HEK293 (cell line): Measurements from ENCODE around the gene GDPGP1.

Experiments
- KLF10 ChIP-seq: fragments of 450-650 bp; IDR thresholded peaks from 2 replicates; pipeline ENCODE4 v1.5.1; 2018; ENCODE audit warnings: missing biosample characterization, mild to moderate bottlenecking, missing genetic modification characterization
- ZNF138 ChIP-seq: fragments of 450-650 bp; formaldehyde crosslinking; IDR thresholded peaks from 2 replicates; pipeline ENCODE4 v1.5.1; 2016; ENCODE audit warnings: missing biosample characterization, missing genetic modification characterization, borderline replicate concordance
- ZNF629 ChIP-seq: fragments of 450-650 bp; formaldehyde crosslinking; IDR thresholded peaks from 2 replicates; pipeline ENCODE4 v1.5.1; 2017; ENCODE audit warnings: missing biosample characterization, missing genetic modification characterization
- ZNF658 ChIP-seq: fragments of 450-650 bp; formaldehyde crosslinking; IDR thresholded peaks from 2 replicates; pipeline ENCODE4; 2016; ENCODE audit warnings: missing biosample characterization, missing genetic modification characterization
- ZNF76 ChIP-seq: fragments of 450-650 bp; formaldehyde crosslinking; IDR thresholded peaks from 2 replicates; pipeline ENCODE4; 2016; ENCODE audit warnings: low read depth, missing biosample characterization, missing genetic modification characterization, borderline replicate concordance
- ZSCAN23 ChIP-seq: fragments of 450-650 bp; formaldehyde crosslinking; IDR thresholded peaks from 2 replicates; pipeline ENCODE4 v1.5.1; 2016; ENCODE audit warnings: missing biosample characterization, missing genetic modification characterization
- TF ChIP-seq, protein P1 (sequence below): fragments of 450-650 bp; formaldehyde crosslinking; IDR thresholded peaks from 2 replicates; pipeline ENCODE4 v1.5.1; 2016; ENCODE audit warnings: missing biosample characterization, missing genetic modification characterization
- TF ChIP-seq, protein P2 (sequence below): fragments of 450-650 bp; IDR thresholded peaks from 2 replicates; pipeline ENCODE4 v1.5.1; 2018; ENCODE audit warnings: missing biosample characterization, mild to moderate bottlenecking, missing genetic modification characterization
- TF ChIP-seq, protein P3 (sequence below): fragments of 450-650 bp; formaldehyde crosslinking; IDR thresholded peaks from 2 replicates; pipeline ENCODE4 v1.5.1; 2016; ENCODE audit warnings: missing biosample characterization, missing genetic modification characterization

DNA sequence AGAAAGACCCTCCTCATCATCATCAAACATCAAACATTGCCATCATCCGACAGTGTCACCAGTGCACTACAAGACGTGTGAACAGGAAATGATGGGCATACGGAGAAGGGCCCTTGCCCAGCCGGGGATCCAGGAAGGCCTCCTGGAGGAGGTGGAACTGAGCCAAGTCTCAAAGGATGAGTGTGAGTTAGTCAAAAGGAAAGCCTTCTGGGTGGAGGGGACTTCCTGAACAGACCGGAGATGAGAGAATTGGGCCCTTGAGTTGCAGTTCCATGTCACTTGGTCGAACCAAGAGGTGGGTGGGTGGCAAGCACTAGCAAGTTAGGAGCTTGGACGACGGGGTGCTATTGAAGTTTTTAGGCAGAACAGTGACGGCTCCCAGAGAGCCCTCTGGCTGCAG, 24.4 kb upstream of the GDPGP1 start:
- no peak for TF ChIP-seq ZNF629 (tag by site-specific recombination)
- TF ChIP-seq, protein P1, sequence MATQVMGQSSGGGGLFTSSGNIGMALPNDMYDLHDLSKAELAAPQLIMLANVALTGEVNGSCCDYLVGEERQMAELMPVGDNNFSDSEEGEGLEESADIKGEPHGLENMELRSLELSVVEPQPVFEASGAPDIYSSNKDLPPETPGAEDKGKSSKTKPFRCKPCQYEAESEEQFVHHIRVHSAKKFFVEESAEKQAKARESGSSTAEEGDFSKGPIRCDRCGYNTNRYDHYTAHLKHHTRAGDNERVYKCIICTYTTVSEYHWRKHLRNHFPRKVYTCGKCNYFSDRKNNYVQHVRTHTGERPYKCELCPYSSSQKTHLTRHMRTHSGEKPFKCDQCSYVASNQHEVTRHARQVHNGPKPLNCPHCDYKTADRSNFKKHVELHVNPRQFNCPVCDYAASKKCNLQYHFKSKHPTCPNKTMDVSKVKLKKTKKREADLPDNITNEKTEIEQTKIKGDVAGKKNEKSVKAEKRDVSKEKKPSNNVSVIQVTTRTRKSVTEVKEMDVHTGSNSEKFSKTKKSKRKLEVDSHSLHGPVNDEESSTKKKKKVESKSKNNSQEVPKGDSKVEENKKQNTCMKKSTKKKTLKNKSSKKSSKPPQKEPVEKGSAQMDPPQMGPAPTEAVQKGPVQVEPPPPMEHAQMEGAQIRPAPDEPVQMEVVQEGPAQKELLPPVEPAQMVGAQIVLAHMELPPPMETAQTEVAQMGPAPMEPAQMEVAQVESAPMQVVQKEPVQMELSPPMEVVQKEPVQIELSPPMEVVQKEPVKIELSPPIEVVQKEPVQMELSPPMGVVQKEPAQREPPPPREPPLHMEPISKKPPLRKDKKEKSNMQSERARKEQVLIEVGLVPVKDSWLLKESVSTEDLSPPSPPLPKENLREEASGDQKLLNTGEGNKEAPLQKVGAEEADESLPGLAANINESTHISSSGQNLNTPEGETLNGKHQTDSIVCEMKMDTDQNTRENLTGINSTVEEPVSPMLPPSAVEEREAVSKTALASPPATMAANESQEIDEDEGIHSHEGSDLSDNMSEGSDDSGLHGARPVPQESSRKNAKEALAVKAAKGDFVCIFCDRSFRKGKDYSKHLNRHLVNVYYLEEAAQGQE = no peak
- TF ChIP-seq, protein P2, sequence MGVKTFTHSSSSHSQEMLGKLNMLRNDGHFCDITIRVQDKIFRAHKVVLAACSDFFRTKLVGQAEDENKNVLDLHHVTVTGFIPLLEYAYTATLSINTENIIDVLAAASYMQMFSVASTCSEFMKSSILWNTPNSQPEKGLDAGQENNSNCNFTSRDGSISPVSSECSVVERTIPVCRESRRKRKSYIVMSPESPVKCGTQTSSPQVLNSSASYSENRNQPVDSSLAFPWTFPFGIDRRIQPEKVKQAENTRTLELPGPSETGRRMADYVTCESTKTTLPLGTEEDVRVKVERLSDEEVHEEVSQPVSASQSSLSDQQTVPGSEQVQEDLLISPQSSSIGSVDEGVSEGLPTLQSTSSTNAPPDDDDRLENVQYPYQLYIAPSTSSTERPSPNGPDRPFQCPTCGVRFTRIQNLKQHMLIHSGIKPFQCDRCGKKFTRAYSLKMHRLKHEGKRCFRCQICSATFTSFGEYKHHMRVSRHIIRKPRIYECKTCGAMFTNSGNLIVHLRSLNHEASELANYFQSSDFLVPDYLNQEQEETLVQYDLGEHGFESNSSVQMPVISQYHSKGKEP = no peak
- no peak for TF ChIP-seq KLF10
- TF ChIP-seq ZSCAN23 (tag by site-specific recombination) = no peak
- TF ChIP-seq, protein P3, sequence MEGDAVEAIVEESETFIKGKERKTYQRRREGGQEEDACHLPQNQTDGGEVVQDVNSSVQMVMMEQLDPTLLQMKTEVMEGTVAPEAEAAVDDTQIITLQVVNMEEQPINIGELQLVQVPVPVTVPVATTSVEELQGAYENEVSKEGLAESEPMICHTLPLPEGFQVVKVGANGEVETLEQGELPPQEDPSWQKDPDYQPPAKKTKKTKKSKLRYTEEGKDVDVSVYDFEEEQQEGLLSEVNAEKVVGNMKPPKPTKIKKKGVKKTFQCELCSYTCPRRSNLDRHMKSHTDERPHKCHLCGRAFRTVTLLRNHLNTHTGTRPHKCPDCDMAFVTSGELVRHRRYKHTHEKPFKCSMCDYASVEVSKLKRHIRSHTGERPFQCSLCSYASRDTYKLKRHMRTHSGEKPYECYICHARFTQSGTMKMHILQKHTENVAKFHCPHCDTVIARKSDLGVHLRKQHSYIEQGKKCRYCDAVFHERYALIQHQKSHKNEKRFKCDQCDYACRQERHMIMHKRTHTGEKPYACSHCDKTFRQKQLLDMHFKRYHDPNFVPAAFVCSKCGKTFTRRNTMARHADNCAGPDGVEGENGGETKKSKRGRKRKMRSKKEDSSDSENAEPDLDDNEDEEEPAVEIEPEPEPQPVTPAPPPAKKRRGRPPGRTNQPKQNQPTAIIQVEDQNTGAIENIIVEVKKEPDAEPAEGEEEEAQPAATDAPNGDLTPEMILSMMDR = no peak
- TF ChIP-seq ZNF658 (tag by site-specific recombination) = no peak
- no peak for TF ChIP-seq ZNF76 (tag by site-specific recombination)
- TF ChIP-seq ZNF138 (tag by site-specific recombination) = no peak
